Gastroesophageal sphincter (tissue), 4 donors: ENCODE data around the gene RANBP6. TPM values are rescaled to one million over a fixed set of nuclear protein-coding genes. Genes with fewer than 3 reads are reported as not detected.
"Not testable (repeated sequence)": the region's sequence is repeated elsewhere in the genome, so short reads cannot be mapped to it uniquely, and the experiment has no call there.

ENCODE experiments used
- ATAC-seq: fragments of 150-250 bp; one replicate; pipeline ENCODE4 v1.9.1; 2016; ENCODE audit warnings: mild to moderate bottlenecking, moderate library complexity
- H3K27ac ChIP-seq, 4 donors: fragments of 200-600 bp; sonication (generic) in 3 of 4; 1 replicate in 3 of 4; 2 replicates in 1 of 4; pipeline ENCODE4 v1.5.1; 2016 to 2019
- H3K27me3 ChIP-seq: fragments of 200-600 bp; sonication (generic); one replicate; pipeline ENCODE4 v1.5.1; 2019
- H3K36me3 ChIP-seq, 2 donors: fragments of 200-600 bp; sonication (generic); one replicate each; pipeline ENCODE4 v1.5.1; 2019; ENCODE audit warnings: control low read depth in 1 of 2
- H3K4me1 ChIP-seq, 3 donors: fragments of 200-600 bp; sonication (generic); 1 replicate in 2 of 3; 2 replicates in 1 of 3; pipeline ENCODE4 v1.5.1; 2016 to 2019; ENCODE audit warnings: control low read depth in 2 of 3
- H3K4me3 ChIP-seq, 2 donors: fragments of 200-600 bp; sonication (generic); one replicate each; pipeline ENCODE4 v1.5.1; 2019; ENCODE audit warnings: mild to moderate bottlenecking in 1 of 2, moderate library complexity in 1 of 2
- H3K9me3 ChIP-seq, 3 donors: fragments of 200-600 bp; sonication (generic); one replicate each; pipeline ENCODE4 v1.5.1; 2017 to 2019; ENCODE audit warnings: control low read depth in 2 of 3
- EP300 ChIP-seq: sonication (generic); formaldehyde crosslinking; IDR thresholded peaks from one replicate; pipeline ENCODE4 v1.6.1; 2017; ENCODE audit warnings: antibody characterized with exemption, mild to moderate bottlenecking
- POLR2A ChIP-seq, 2 donors: fragments of 450-650 bp; IDR thresholded peaks; one replicate each; pipeline ENCODE4 v1.6.1; 2017; ENCODE audit warnings: antibody characterized with exemption in 2 of 2, mild to moderate bottlenecking in 2 of 2, moderate library complexity in 1 of 2
- POLR2AphosphoS5 ChIP-seq: sonication (generic); formaldehyde crosslinking; IDR thresholded peaks from one replicate; pipeline ENCODE4 v1.6.1; 2017; ENCODE audit warnings: antibody characterized with exemption
- WGBS, 2 donors: methylation state at CpG; one replicate each; pipeline ENCODE4 v1.1.5; 2018; ENCODE audit warnings: low coverage in 1 of 2; 5-methylcytosine and 5-hydroxymethylcytosine counted together
- total RNA-seq, 4 donors: library from RNA; depleted of rRNA; stranded (reverse); fragments of >200 nt; gene quantifications; one replicate each; pipeline ENCODE4 v1.1.0, GENCODE V29; 2016
- TF ChIP-seq, protein P1 (sequence below), 4 experiments: fragments of 200-600 bp in 2 of 4; fragments of 450-650 bp in 2 of 4; sonication (generic) in 1 of 4; IDR thresholded peaks; one replicate each; pipeline ENCODE4 v1.5.1; 2017 to 2019; ENCODE audit warnings: antibody characterized with exemption in 4 of 4, mild to moderate bottlenecking in 2 of 4, moderate library complexity in 2 of 4

RANBP6 gene
- total RNA-seq, 4 donors from 2014 or later = 14.8 to 20.2 (median 17.6) TPM

- no peak overlapping the region for H3K4me3 ChIP-seq
- TF ChIP-seq, protein P1, sequence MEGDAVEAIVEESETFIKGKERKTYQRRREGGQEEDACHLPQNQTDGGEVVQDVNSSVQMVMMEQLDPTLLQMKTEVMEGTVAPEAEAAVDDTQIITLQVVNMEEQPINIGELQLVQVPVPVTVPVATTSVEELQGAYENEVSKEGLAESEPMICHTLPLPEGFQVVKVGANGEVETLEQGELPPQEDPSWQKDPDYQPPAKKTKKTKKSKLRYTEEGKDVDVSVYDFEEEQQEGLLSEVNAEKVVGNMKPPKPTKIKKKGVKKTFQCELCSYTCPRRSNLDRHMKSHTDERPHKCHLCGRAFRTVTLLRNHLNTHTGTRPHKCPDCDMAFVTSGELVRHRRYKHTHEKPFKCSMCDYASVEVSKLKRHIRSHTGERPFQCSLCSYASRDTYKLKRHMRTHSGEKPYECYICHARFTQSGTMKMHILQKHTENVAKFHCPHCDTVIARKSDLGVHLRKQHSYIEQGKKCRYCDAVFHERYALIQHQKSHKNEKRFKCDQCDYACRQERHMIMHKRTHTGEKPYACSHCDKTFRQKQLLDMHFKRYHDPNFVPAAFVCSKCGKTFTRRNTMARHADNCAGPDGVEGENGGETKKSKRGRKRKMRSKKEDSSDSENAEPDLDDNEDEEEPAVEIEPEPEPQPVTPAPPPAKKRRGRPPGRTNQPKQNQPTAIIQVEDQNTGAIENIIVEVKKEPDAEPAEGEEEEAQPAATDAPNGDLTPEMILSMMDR (IDR thresholded peaks at IDR 0.05) = peak; percentile 20 to 39 (median 34)
- TF ChIP-seq POLR2A (IDR thresholded peaks at IDR 0.05) = no peak
- no peaks in the 10 kb centered on the region for H3K9me3 ChIP-seq
- no peaks in the 10 kb centered on the region for H3K4me1 ChIP-seq
- no peak for ATAC-seq
- WGBS, 2 donors = 41 to 43% methylated on average over 4 of the region's 4 CpGs
- H3K27ac ChIP-seq = no peak overlapping the region
- no peaks in the 10 kb centered on the region for H3K36me3 ChIP-seq
- H3K27me3 ChIP-seq = peaks cover 6% of the 10 kb centered on the region
These were observed 8.7 kb upstream of the RANBP6 start for GRCh38 chr9:6024035-6024554.

DNA sequence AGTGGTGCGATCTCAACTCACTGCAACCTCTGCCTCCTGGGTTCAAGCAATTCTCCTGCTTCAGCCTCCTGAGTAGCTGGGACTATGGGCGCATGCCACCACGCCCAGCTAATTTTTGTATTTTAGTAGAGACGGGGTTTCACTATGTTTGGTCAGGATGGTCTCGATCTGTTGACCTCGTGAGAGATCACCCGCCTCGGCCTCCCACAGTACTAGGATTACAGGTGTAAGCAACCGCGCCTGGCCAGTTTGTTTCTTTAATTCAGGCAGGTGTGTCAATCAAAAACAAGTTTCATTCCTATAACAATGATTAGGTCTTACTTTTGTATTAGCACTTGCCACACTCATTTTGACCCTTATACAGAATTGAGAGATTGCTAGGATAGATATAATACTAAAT is 1.6 kb upstream of the RANBP6 start:
- H3K27me3 ChIP-seq, H3K27ac ChIP-seq, ATAC-seq, H3K4me3 ChIP-seq, H3K9me3 ChIP-seq: not testable (repeated sequence)
- Histone ChIP-seq H3K4me1 (peaks cover 5 to 38% (median 9%) of the 10 kb centered on the region in 3 donors), H3K36me3 (peaks cover 0 to 11% of the 10 kb centered on the region in 2 donors)
- whole genome bisulfite sequencing, 2 donors = no CpG with 5 or more reads among the region's 10 CpGs

- no peak for ATAC-seq
- Histone ChIP-seq H3K4me3 (peak overlapping the region; percentile 61 to 71), H3K36me3 (peaks cover 0 to 26% of the 10 kb centered on the region in 2 donors), H3K27me3 (no peaks in the 10 kb centered on the region), H3K4me1 (peaks cover 5 to 47% (median 9%) of the 10 kb centered on the region in 3 donors), H3K27ac (peak overlapping the region; percentile 69 to 85 (median 83)), H3K9me3 (no peaks in the 10 kb centered on the region)
- 24 to 36% methylated on average over 8 to 9 of the region's 9 CpGs for WGBS, 2 donors
- TF ChIP-seq POLR2A (IDR thresholded peaks at IDR 0.05) (no peak), POLR2AphosphoS5 (peak; percentile 45), EP300 (no peak)
- TF ChIP-seq, protein P1 (IDR thresholded peaks at IDR 0.05) = no peak
These were observed 654 bp downstream of the RANBP6 start for GRCh38 chr9:6014670-6015270.

GRCh38 chr9:6008169-6008979 is 7.0 kb downstream of the RANBP6 start:
- peaks cover 0 to 30% of the 10 kb centered on the region in 2 donors for H3K36me3 ChIP-seq
- peak overlapping the region; percentile 86 to 91 for H3K4me3 ChIP-seq
- H3K4me1 ChIP-seq = peaks cover 6 to 67% (median 16%) of the 10 kb centered on the region in 3 donors
- TF ChIP-seq POLR2AphosphoS5 (no peak), EP300 (no peak)
- TF ChIP-seq, protein P1 (IDR thresholded peaks at IDR 0.05) = no peak
- no peaks in the 10 kb centered on the region for H3K27me3 ChIP-seq
- ATAC-seq = peak; percentile 94
- H3K27ac ChIP-seq = peak overlapping the region; percentile 97 to 99 (median 98)
- H3K9me3 ChIP-seq = no peaks in the 10 kb centered on the region
- WGBS, 2 donors = 2% methylated on average over 10 to 11 of the region's 40 CpGs

DNA sequence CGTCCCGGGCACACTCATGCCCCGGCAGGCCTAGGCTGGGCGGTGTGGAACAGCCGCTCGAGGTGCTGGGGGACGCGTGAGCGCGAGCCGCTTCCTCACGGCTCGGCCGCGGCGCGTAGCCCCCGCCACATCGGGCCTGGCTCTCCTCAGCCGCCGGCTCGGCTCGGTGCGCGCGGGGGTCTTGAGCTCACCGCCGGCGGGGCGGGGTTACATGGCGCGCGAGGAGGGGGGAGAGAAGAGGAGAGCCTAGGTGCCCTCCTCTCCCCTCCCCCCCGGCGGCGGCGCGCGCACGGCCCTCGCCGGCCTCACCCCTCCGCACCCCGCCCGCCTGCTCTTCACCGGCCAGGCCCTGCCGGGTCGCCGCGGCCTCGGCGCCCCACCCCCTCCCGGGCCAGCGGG is 7.7 kb downstream of the RANBP6 start:
- ATAC-seq = peak; percentile 85
- H3K9me3 ChIP-seq = no peaks in the 10 kb centered on the region
- H3K4me1 ChIP-seq = peaks cover 6 to 67% (median 16%) of the 10 kb centered on the region in 3 donors
- peak in 1 of 2 donors; percentile 17 for TF ChIP-seq POLR2A (IDR thresholded peaks at IDR 0.05)
- TF ChIP-seq POLR2AphosphoS5 = no peak
- TF ChIP-seq, protein P1 (IDR thresholded peaks at IDR 0.05) = no peak
- no peak for TF ChIP-seq EP300
- H3K27ac ChIP-seq = peak overlapping the region; percentile 97 to 99 (median 98)
- H3K36me3 ChIP-seq = peaks cover 0 to 28% of the 10 kb centered on the region in 2 donors
- WGBS, 2 donors = no CpG with 5 or more reads among the region's 54 CpGs
- peak overlapping the region; percentile 86 to 91 for H3K4me3 ChIP-seq
- no peaks in the 10 kb centered on the region for H3K27me3 ChIP-seq
